GM12891 (cell line): ENCODE measurements around the gene PPP4C.

ENCODE experiments used
- POLR2A ChIP-seq: IDR thresholded peaks from 2 replicates; pipeline ENCODE4 v1.6.1; 2011; ENCODE audit warnings: low read depth, low read length, control low read depth
- POLR2AphosphoS5 ChIP-seq: IDR thresholded peaks from 2 replicates; pipeline ENCODE4 v1.6.1; 2011; ENCODE audit warnings: low read depth, low read length, control low read depth
- POU2F2 ChIP-seq: IDR thresholded peaks from 2 replicates; pipeline ENCODE4 v1.6.1; 2011; ENCODE audit warnings: low read depth, mild to moderate bottlenecking, control low read depth, low read length, moderate library complexity
- SPI1 ChIP-seq: IDR thresholded peaks from 2 replicates; pipeline ENCODE4 v1.6.1; 2011; ENCODE audit warnings: low read depth, low read length, control low read depth
- TAF1 ChIP-seq: IDR thresholded peaks from 2 replicates; pipeline ENCODE4 v1.6.1; 2011; ENCODE audit warnings: low read depth, low read length, control low read depth

DNA sequence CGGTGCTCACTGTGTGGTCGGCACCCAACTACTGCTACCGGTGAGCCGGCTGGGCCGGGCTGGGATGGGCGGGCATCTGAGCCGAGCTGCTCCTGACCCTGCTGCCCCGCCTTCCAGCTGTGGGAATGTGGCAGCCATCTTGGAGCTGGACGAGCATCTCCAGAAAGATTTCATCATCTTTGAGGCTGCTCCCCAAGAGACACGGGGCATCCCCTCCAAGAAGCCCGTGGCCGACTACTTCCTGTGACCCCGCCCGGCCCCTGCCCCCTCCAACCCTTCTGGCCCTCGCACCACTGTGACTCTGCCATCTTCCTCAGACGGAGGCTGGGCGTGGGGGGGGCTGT, 9.0 kb downstream of the PPP4C start:
- TF ChIP-seq POLR2A, result no peak
- no peak for TF ChIP-seq POLR2AphosphoS5
- TF ChIP-seq POU2F2, result no peak
- no peak for TF ChIP-seq TAF1
- TF ChIP-seq SPI1, result no peak
